NCI-H526 (cell line): Measurements from ENCODE around the gene MRPS5.

Experiments used
- DNase-seq, 2 experiments: peaks; one replicate each; lab custom pipeline; 2025; lab: John Stamatoyannopoulos, UW

Gene MRPS5

DNA sequence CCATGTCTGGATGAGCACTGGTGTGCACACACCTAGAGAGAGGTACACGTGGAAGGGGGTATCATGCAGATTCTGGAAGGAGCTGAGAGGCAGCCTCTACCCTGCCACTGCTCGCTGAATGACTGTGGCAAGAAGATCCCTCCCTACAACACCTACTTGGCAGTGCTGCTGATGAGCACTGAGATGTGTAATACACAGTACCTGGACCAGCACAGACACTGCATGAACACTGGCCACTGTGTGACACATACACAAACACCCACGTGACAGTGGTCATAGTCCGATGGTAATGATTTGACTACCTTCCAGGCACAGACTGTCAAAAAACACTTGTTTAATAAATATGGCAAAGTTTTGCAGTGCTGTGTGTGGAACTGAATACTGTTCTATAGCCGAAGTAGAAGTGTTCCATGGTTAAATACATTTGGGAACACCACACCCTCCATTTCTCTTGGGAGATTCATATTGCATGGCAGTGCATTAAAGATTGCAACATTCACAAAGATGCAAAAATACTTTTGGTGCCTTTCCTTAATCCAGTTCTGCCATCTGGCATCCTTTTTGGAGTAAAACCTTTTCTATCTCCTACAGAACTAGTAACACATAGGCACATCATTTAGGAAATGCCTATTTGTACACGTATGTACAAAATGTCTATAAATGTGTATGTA, 29.6 kb downstream of the MRPS5 start:
- no peak for DNase-seq

DNA sequence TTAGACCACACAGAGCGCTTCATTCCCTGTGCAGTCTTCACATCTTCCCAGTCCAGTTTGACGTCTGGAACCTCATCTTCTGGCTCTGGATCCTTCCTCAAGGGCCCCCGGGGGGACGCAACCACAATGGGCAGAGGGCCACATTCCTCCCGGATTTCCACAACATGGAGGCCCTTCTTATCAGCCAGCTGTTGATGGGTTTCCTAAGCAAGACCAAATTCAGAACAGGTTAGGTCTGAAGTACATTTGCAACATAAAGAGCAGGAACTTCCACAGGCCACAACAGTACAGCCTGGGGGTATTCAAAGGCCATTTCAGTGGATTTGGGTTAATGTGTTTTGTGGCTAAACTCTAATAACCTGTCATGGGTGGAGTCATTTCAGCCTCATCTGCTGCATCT, 34.2 kb downstream of the MRPS5 start:
- DNase-seq: no peak

DNA sequence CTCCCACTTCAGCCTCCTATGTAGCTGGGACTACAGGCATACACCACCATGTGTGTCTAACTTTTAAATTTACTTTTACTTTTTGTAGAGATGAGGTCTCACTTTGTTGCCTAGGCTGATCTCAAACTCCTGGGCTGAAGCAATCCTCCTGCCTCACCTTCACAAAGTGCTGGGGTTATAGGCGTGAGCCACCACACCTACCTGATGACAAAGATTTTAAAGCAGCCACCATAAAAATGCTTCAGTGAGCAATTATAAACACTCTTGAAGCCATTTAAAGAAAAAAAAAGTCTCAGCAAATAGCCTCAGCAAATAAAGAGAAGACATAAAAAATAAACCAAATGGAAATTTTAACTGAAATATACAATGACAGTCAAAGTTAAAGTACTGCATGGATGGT, 35.6 kb downstream of the MRPS5 start:
- no peak for DNase-seq

- no peak for DNase-seq
Measured at GRCh38 chr2:95082477-95082876, 39.1 kb downstream of the MRPS5 start.

DNA sequence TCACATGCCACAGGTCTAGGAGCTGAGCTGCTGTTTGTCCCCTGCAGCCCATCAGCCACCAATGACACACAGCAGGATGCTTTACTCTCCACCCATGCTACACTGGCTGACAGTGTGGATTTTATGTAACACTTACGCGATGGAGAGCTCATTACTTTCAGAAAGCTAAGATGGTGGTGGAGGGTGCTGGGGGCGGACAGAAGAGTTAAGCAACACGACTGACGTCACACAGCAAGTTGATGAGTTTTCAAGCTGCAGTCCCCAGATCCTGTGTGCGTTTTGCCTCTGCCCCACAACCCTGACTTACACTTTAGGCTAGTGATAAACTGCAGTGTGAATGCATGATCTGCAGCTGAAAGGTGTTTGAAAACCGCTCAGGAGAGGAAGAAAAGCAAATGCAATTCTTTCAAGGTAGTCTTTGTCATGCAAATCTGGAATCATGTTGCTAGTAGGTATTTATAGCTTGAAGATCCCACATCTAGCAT, 42.4 kb downstream of the MRPS5 start:
- DNase-seq: no peak

GRCh38 chr2:95077861-95078603, 43.6 kb downstream of the MRPS5 start:
- DNase-seq: no peak

DNA sequence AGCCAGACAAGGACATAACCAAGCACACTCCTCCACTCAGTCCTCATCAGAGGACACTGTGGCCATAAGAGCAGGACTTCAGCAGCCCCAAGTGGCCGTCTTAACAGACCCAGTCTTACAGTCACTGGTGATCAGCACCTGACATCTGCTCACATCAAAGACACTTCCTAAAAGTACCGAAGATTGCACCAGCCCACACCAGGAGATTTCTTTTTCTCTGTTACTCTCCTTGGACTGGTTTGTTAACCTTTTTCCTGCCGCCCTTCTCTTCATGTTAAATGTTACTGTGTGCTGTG, 44.1 kb downstream of the MRPS5 start:
- no peak for DNase-seq

GRCh38 chr2:95076705-95077529, 44.7 kb downstream of the MRPS5 start:
- peak; percentile 82 to 97 for DNase-seq

DNA sequence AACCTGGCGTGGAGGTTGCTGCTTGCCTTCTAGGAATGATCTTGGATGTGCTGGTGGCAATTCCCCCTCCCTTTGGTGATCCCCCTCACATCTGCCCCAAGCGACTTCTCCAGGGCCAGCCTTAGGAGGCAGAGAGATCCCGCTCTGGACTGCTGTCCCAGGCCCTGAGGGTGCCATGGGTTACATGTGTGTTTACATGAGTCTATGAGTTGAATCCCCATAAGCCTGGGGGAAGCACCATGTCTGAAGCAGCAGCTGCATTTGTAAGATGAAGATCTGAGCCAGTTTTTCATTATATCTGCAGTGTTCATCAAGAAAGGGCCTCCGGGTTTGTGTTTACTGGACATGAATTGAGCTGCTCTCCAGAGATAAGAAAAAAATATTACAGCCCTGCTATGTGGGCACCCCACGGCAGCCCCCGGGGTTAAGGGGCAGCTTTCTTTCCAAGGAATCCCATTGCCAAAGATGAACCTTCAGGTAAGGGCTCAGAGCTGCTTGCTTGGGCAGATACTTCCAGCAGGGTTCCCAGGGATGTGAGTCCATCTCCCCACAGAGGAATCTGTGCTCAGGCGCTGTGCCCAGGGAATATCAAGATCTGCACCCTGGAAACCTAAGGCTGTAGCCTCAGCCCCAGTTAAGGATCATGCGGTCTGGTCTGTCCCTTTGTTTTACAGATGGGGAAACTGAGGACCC, 46.0 kb downstream of the MRPS5 start:
- no peak for DNase-seq

DNA sequence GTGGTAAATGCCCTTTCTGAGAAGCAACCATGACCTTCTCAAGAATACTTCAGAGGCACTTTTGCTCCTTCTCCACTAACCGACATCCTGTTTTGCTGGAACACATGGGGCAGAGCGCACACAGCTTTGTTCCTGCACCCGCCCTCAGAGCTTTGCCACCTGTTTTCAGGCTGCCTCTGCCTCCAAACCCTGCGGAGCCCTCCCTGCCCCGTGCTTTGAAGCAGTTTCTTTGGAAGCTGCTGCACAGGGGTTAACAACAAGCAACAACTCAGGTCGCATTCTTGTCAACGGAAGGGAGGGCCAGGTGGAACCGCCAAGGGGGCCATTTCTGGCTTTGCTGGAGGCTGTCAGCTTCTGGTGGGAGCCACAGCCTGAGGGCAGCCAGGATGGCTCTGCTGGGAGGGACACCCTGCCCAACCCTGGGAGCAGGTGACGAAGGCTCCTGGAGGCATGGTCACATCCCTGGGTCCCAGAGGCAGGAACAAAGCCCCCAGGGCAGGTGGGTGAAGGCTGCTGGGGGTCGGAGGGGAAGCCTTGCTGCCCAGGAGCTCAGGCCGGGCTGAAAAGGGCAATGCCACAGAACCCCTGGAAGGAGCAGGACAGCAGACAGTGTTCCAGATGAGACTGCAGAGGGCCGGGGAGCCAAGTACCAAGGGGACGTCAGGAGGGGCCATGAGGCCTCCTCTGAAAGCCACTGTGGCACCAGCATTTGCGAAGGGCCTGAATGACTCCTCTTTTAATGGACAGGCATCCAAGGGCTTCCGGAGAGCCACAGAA, 46.8 kb downstream of the MRPS5 start:
- no peak for DNase-seq

DNA sequence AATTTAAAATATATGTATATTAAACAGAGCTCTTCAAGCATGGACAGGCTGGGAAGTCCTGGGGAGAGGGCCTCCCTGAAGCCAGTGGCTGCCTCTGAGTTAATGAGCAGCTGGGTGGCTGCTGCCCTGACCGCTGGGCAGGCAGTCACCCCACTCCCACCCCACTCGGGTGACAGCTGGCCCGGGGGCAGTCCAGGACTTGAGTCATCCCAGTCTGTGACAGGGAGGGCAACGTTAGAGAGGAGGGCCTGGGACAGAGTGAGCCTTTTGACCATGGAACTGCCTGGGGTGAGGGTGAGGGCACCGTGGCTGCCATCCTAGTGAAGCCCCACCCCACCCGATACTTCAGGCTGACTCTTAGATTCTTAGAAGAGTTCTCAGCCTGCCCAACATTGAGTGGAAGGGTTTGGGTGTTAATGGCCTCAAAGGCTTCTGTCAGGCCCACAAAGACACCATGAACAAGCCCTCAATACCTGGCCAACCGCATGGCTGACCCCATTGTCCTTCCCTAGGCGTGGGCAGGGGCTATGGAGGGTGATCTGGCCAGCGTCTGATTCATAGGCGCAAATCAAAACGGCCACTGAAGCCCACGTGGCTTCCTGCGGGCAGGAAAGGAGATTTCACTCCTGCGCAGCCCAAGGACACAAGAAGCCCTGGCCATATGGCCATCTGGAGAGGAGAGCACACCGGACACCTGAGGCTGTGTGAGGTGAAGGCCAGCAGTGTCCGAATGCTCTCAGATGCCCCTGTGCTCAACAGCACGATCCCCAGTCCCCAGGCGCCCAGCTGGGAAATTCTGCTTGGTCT, 47.5 kb downstream of the MRPS5 start:
- DNase-seq: no peak

DNA sequence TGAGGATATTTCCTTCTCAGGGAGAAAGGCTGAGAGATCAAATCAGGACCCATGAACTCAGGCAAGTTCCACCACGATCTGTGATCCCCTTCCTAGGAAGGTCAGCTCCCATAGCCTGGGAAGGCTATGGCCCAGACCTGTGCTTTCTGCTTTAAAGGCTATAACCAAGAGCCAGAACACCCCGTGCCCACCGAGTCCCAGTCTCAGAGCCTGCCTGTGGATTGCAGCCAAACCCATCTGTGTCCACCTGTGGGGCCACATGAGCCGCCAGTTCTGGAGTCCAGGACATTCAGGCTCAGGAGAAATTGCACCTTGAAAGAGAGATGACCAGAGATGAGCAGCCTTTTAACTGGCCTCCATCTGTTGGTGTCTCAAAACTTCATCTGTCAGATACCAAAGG, 49.2 kb downstream of the MRPS5 start:
- no peak for DNase-seq

DNA sequence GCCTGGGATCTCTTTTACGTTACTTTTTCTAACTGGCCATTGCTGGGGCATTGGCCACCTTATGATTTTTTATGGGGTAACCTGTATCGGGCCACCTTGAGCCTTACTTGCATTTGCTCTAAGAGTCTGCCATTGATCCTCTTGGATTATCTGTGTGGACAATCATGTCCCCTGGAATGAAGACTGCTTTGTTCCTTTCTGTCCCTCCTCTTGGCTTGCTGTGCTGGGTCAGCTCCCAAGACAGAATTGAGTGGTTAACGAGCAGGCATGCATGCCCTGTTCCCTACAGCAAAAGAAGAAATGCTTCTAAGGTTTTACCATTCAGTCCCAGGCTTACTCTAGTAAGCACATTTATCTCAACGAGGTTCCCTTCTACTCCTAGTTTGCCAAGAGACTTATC, 49.8 kb downstream of the MRPS5 start:
- no peak for DNase-seq

- DNase-seq: no peak
Measured at GRCh38 chr2:95069465-95069864, 52.1 kb downstream of the MRPS5 start.

DNA sequence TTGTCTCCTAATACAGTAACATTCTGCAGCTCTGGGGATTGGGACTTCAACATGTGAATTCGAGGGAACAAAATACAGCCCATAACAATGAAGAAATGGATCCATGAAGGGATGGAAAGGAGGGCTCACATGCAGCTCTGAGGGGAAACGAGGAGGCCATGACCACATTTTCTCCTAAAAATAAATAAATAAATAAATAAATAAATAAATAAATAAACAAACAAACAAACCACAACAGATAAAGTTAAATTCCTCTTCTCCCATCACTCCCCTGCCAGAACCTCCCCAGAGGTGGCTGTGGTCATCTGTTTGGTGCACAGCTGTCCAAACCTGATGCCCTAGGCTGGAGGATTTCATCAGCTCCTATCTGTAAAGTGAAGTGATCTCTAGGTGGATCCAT, 53.4 kb downstream of the MRPS5 start:
- no peak for DNase-seq

DNA sequence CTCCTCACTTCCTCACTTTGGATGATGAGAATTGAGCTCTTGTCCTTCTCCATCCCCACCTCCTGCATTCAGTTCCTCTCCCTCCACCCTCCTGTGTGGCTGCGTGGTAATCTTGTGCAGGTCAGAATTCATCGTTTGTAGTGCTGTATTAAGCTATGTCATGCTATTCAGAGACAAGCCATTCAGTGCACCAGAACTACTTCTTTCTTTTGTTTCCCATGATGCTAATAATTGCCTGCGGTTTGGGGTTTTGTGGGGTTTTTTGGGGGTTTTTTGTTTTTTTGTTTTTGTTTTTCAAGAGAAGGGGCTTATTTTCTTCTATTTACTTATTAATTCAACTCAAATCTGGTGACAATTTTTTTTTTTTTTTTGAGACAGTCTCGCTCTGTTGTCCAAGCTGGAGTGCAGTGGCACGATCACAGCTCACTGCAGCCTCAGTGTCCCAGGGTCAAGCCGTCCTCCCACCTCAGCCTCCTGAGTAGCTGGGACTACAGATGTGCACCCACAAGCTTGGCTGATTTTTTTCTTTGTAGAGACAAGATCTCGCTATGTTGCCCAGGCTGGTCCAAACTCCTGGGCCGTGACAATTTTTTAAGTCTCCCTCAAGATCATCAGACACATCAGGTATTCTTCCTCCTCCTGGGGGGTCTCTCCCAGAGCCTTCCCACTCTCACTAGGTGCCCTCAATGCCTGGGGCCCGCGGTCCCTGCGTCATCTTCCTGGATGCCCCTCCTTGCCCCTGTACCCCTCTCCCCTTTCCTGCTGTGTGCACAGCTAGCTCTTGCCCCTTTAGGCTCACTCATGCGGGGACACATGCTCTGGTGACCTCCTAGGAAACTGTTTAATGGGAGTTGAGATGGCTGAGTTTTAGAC, 58.3 kb downstream of the MRPS5 start:
- DNase-seq: no peak

DNA sequence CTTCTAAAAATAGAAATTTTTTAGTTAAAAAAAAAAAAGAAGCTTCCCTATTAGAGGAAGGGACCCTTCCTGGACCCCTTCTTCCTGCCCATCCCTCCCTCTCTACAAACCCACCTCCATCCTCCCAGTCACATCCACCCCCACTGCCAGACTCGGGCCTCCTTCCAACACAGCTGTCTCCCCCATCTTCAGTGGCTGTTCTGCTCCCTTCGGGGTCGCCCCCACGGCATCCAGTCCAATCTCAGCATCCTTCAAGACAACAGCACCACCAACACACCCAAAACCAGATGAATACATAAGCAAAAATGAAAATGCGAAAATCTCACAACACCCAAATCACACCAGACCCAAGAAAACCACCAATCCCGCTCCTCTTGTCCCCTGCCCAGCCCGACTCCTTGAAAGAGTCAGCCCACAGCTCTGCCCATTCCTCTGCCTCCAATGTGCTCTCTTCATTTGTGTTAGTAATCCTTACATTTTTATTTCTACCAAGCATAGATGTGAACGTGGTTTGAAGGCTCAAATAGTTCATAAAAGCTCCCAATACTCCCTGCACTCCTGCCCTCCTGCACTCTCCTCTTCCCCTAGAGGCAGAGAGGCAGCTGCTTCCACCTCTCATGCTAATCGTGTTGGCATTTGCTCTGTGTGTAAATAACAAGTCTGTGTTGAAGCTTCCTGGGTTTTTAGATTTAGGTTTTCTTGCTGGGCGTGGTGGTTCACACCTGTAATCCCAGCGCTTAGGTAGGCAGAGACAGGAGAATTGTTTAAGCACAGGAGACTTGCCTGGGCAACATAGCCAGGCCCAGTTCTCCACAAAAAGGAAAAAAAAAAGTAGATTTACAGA, 59.1 kb downstream of the MRPS5 start:
- peak; percentile 23 to 70 for DNase-seq

DNA sequence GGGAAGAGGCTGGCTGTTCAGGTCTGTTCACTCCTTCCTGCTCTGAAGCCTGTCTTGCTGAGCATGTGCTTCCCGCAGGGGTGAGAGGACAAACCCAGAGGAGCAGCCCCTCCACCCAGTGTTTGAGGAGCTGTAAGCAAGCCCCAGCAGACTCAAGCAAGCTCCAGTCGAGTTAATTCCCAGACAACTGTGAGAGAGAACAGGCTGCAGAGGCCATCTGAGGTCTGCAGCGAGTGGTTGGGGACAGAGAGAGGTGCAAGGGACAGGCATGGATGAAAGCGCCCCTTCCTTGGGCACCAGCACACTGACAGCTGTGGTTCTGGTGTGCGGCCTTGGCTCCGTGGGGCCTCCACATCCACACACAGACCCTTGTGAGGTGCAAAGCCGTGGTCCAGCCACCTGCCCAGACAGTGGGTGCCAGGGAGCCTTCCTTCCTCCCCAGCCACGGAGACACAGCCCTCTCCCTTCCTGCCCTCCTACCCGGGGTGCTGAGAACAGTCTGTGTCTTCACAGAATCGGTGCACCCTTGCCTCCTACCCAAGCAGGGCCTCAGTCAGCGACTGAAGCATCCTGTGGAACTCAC, 59.9 kb downstream of the MRPS5 start:
- DNase-seq: no peak
